Stomach (tissue), 9 donors: ENCODE measurements around the gene MAF. TPM values are rescaled to one million over a fixed set of nuclear protein-coding genes. Genes with fewer than 3 reads are reported as not detected.

ENCODE experiments used
- DNase-seq, 2 donors: peaks; one replicate each; pipeline versions ENCODE4 v3.0.0 to v3.0.0-alpha.2; 2013 to 2019
- H3K27ac ChIP-seq, 5 donors: fragments of 200-600 bp in 4 of 5; sonication (generic) in 4 of 5; one replicate each; pipeline ENCODE4 v1.5.1; 2013 to 2019; ENCODE audit warnings: mild to moderate bottlenecking in 1 of 5, moderate library complexity in 1 of 5
- H3K27me3 ChIP-seq, 3 donors: fragments of 200-600 bp; sonication (generic); one replicate each; pipeline ENCODE4 v1.5.1; 2017 to 2019; ENCODE audit warnings: mixed run types in 1 of 3
- H3K36me3 ChIP-seq, 4 donors: fragments of 200-600 bp; sonication (generic); 1 replicate in 3 of 4; 2 replicates in 1 of 4; pipeline ENCODE4 v1.5.1; 2016 to 2019
- H3K4me1 ChIP-seq, 4 donors: fragments of 200-600 bp; sonication (generic); one replicate each; pipeline ENCODE4 v1.5.1; 2016 to 2019
- H3K4me3 ChIP-seq, 4 donors: fragments of 200-600 bp; sonication (generic) in 3 of 4; one replicate each; pipeline ENCODE4 v1.5.1; 2016 to 2019; ENCODE audit warnings: mild to moderate bottlenecking in 1 of 4
- H3K9me3 ChIP-seq, 4 donors: fragments of 200-600 bp; sonication (generic); one replicate each; pipeline ENCODE4 v1.5.1; 2016 to 2019
- EP300 ChIP-seq: sonication (generic); formaldehyde crosslinking; IDR thresholded peaks from one replicate; pipeline ENCODE4 v1.6.1; 2017; ENCODE audit warnings: antibody characterized with exemption
- POLR2A ChIP-seq, 4 donors: fragments of 450-650 bp; IDR thresholded peaks; one replicate each; pipeline ENCODE4 v1.6.1; 2016; ENCODE audit warnings: antibody characterized with exemption in 4 of 4, control low read depth in 2 of 4, mild to moderate bottlenecking in 1 of 4, moderate library complexity in 1 of 4
- POLR2AphosphoS5 ChIP-seq, 3 donors: sonication (generic); formaldehyde crosslinking; IDR thresholded peaks; one replicate each; pipeline ENCODE4 v1.6.1; 2016; ENCODE audit warnings: antibody characterized with exemption in 3 of 3
- WGBS, 5 donors: extraction: QIAGEN DNeasy Blood & Tissue Kit in 3 of 5; methylation state at CpG; one replicate each; pipeline versions ENCODE4 v1.1.5 to v1.1.7; 2013 to 2018; 5-methylcytosine and 5-hydroxymethylcytosine counted together
- intact Hi-C: fragments of 100-400 bp; cut with DNase I; formaldehyde crosslinking; loops from one replicate; pipeline ENCODE4 v1.15.1; 2023; ENCODE audit warnings: low total_unique reads
- polyA plus RNA-seq, 3 donors: library from polyadenylated mRNA; stranded (reverse); fragments of 200-250 nt; gene quantifications; one replicate each; pipeline ENCODE4 v1.2.3, GENCODE V29; 2013
- total RNA-seq, 5 donors: library from RNA; depleted of rRNA; stranded (reverse); fragments of >200 nt; gene quantifications; one replicate each; pipeline versions ENCODE4 v1.1.0 to v1.2.3, GENCODE V29; 2014 to 2016
- TF ChIP-seq, protein P1 (sequence below), 7 experiments: fragments of 450-650 bp in 4 of 7; fragments of 200-600 bp in 3 of 7; sonication (generic) in 3 of 7; IDR thresholded peaks; one replicate each; pipeline ENCODE4 v1.5.1; 2016 to 2019; ENCODE audit warnings: antibody characterized with exemption in 7 of 7, control low read depth in 2 of 7, mild to moderate bottlenecking in 1 of 7
- donor health status: healthy with polysubstance abuse.
- donor health status: Bipolar disorder and iron deficiency.
- donor health status: healthy.

The MAF gene
- total and polyA plus RNA-seq, 8 donors: 7.5 to 159 (median 14.2) TPM

DNA sequence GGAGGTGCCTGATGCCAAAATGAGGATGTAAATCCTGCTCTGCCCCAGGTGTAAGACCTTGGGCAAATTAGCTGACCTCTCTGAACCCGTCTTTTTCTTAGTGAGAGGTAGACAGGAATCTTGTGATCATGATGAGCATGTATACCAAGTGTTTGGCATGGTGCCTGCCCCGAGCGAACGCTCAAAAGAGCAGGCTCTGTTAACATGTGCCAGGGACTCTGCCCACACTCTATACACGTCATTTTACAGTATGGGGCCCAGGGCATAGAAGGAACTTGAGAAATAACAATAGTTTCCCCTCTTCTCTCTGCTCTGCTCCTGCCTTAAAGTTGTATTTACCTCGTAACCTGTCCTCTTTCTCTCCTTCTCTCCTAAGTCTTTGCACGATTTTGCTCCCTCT lies 9.3 kb upstream of the MAF start:
- peaks cover 0 to 11% (median 5%) of the 10 kb centered on the region in 4 donors for H3K4me1 ChIP-seq
- H3K36me3 ChIP-seq: no peaks in the 10 kb centered on the region
- TF ChIP-seq, protein P1, sequence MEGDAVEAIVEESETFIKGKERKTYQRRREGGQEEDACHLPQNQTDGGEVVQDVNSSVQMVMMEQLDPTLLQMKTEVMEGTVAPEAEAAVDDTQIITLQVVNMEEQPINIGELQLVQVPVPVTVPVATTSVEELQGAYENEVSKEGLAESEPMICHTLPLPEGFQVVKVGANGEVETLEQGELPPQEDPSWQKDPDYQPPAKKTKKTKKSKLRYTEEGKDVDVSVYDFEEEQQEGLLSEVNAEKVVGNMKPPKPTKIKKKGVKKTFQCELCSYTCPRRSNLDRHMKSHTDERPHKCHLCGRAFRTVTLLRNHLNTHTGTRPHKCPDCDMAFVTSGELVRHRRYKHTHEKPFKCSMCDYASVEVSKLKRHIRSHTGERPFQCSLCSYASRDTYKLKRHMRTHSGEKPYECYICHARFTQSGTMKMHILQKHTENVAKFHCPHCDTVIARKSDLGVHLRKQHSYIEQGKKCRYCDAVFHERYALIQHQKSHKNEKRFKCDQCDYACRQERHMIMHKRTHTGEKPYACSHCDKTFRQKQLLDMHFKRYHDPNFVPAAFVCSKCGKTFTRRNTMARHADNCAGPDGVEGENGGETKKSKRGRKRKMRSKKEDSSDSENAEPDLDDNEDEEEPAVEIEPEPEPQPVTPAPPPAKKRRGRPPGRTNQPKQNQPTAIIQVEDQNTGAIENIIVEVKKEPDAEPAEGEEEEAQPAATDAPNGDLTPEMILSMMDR (IDR thresholded peaks at IDR 0.05): no peak
- no peak for TF ChIP-seq EP300
- TF ChIP-seq POLR2AphosphoS5 (IDR thresholded peaks at IDR 0.05): no peak
- no peak for TF ChIP-seq POLR2A (IDR thresholded peaks at IDR 0.05)
- no peaks in the 10 kb centered on the region for H3K27me3 ChIP-seq
- H3K9me3 ChIP-seq: no peaks in the 10 kb centered on the region
- 69 to 80% (median 74%) methylated on average over 7 of the region's 7 CpGs for WGBS, 5 donors
- intact Hi-C loops: loop anchor here (10.0 kb wide), 1 partner anchor 1105 kb away; no protein-coding TSS in a partner anchor
- no peak overlapping the region for H3K27ac ChIP-seq
- no peak for DNase-seq
- no peak overlapping the region for H3K4me3 ChIP-seq

DNA sequence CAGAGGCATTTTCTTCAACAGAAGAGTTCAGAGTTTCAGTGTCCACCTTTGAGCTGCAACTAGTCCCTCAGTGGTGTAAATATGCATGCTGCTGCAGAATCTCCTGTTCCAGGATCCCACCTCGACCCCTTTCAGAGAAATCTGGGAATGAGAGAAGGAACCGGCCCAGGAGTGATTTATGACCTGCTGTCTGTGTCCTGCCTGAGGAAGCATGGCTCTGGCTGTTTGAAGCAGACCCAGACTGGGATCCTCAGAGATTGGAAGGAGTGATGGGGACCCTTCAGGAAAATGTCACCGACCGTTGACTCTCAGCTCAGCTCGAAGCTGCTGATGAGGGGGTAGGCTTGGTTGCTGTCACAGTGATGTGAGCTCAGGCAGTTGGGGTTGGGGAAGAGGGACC lies 8.4 kb upstream of the MAF start:
- Histone ChIP-seq H3K27ac (no peak overlapping the region), H3K9me3 (no peaks in the 10 kb centered on the region), H3K4me1 (peaks cover 0 to 11% (median 5%) of the 10 kb centered on the region in 4 donors), H3K27me3 (no peaks in the 10 kb centered on the region), H3K4me3 (no peak overlapping the region), H3K36me3 (no peaks in the 10 kb centered on the region)
- 64 to 82% (median 75%) methylated on average over 5 of the region's 5 CpGs for WGBS, 5 donors
- TF ChIP-seq EP300 (no peak), POLR2A (IDR thresholded peaks at IDR 0.05) (no peak), POLR2AphosphoS5 (IDR thresholded peaks at IDR 0.05) (no peak)
- TF ChIP-seq, protein P1 (IDR thresholded peaks at IDR 0.05): no peak
- intact Hi-C loops: loop anchor here (10.0 kb wide), 1 partner anchor 1104 kb away; no protein-coding TSS in a partner anchor
- DNase-seq: no peak

DNA sequence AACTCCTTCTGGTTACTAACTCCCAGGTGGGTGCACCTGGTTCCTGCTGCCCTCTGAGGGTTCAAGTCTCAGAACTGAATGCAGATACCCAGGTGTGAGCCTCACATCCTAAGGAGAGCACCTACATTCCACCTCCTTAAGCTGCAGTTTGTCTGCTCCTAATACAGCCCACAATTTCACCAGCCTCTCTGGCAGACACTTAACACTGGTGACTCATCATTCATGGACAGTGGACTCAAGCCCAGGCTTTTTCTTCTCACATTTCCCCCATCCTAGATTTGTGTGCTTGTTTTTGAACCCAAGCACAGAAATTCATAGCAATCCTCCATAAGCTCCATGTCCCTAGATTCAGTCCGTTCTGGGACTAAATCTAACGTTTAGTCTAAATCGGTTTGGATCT lies 7.0 kb upstream of the MAF start:
- Histone ChIP-seq H3K9me3 (no peaks in the 10 kb centered on the region), H3K4me1 (peaks cover 4 to 21% (median 10%) of the 10 kb centered on the region in 4 donors), H3K27ac (no peak overlapping the region), H3K27me3 (no peaks in the 10 kb centered on the region), H3K4me3 (no peak overlapping the region), H3K36me3 (no peaks in the 10 kb centered on the region)
- DNase-seq: peak in 1 of 2 donors; percentile 36
- intact Hi-C loops: loop anchor here (10.0 kb wide), 1 partner anchor 1103 kb away; no protein-coding TSS in a partner anchor
- WGBS, 5 donors: 68 to 83% (median 80%) methylated on average over 3 of the region's 3 CpGs
- no peak for TF ChIP-seq POLR2A (IDR thresholded peaks at IDR 0.05)
- TF ChIP-seq, protein P1 (IDR thresholded peaks at IDR 0.05): no peak
- no peak for TF ChIP-seq EP300
- no peak for TF ChIP-seq POLR2AphosphoS5 (IDR thresholded peaks at IDR 0.05)

DNA sequence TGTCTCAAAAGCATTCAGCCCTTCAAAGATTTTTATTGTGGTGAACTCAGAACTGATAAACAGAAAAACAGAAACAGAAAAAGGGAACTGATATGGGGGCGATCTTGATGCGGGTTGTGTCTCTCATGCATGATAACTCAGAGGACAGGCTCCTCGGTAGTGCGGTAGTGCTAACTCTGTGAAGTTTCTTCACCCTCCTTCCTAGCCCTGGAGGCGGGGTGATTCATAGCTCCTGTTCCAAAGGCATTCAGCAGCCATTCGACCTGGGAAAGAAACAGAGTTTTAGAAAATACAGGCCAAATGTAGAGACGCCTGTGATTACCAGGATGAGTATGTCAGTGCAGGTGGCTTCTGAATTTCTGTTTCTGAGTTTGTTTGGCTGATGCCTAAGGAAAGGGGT lies 5.5 kb upstream of the MAF start:
- Histone ChIP-seq H3K36me3 (no peaks in the 10 kb centered on the region), H3K27ac (peak overlapping the region in 1 of 5 donors; percentile 19), H3K4me1 (peaks cover 9 to 34% (median 14%) of the 10 kb centered on the region in 4 donors), H3K4me3 (no peak overlapping the region), H3K27me3 (no peaks in the 10 kb centered on the region), H3K9me3 (no peaks in the 10 kb centered on the region)
- intact Hi-C loops: loop anchor here (10.0 kb wide), 1 partner anchor 1101 kb away; no protein-coding TSS in a partner anchor
- 48 to 61% (median 59%) methylated on average over 7 of the region's 7 CpGs for WGBS, 5 donors
- DNase-seq: no peak
- no peak for TF ChIP-seq EP300
- TF ChIP-seq, protein P1 (IDR thresholded peaks at IDR 0.05): no peak
- TF ChIP-seq POLR2A (IDR thresholded peaks at IDR 0.05): no peak
- no peak for TF ChIP-seq POLR2AphosphoS5 (IDR thresholded peaks at IDR 0.05)
